HEK293 (cell line): ENCODE measurements around the gene FNDC1.

Experiments used
- REST ChIP-seq: fragments of 450-650 bp; formaldehyde crosslinking; IDR thresholded peaks from 2 replicates; pipeline ENCODE4 v1.5.1; 2016; ENCODE audit warnings: missing biosample characterization, missing genetic modification characterization
- SETDB1 ChIP-seq: IDR thresholded peaks from one replicate; pipeline ENCODE4 v1.6.1; 2017; ENCODE audit warnings: mild to moderate bottlenecking, low read length, moderate library complexity, mixed read lengths; ENCODE audit not compliant: insufficient read length
- YY1 ChIP-seq: fragments of 450-650 bp; formaldehyde crosslinking; IDR thresholded peaks from 2 replicates; pipeline ENCODE4 v1.5.1; 2018; ENCODE audit warnings: missing biosample characterization, missing genetic modification characterization
- ZBTB1 ChIP-seq: fragments of 450-650 bp; formaldehyde crosslinking; IDR thresholded peaks from 2 replicates; pipeline ENCODE4 v1.5.1; 2016; ENCODE audit warnings: missing biosample characterization, missing genetic modification characterization
- ZNF140 ChIP-seq: fragments of 450-650 bp; formaldehyde crosslinking; IDR thresholded peaks from 2 replicates; pipeline ENCODE4 v1.5.1; 2016; ENCODE audit warnings: missing biosample characterization, missing genetic modification characterization
- ZNF155 ChIP-seq: fragments of 450-650 bp; formaldehyde crosslinking; IDR thresholded peaks from 2 replicates; pipeline ENCODE4 v1.5.1; 2016; ENCODE audit warnings: missing biosample characterization, missing genetic modification characterization
- ZNF175 ChIP-seq: fragments of 450-650 bp; formaldehyde crosslinking; IDR thresholded peaks from 2 replicates; pipeline ENCODE4 v1.5.1; 2016; ENCODE audit warnings: missing biosample characterization, missing genetic modification characterization
- ZNF26 ChIP-seq: fragments of 450-650 bp; formaldehyde crosslinking; IDR thresholded peaks from 2 replicates; pipeline ENCODE4 v1.5.1; 2016; ENCODE audit warnings: missing biosample characterization, missing genetic modification characterization
- ZNF664 ChIP-seq: fragments of 450-650 bp; formaldehyde crosslinking; IDR thresholded peaks from 2 replicates; pipeline ENCODE4 v1.5.1; 2016; ENCODE audit warnings: missing biosample characterization, missing genetic modification characterization
- ZSCAN30 ChIP-seq: fragments of 450-650 bp; IDR thresholded peaks from 2 replicates; pipeline ENCODE4 v1.5.1; 2018; ENCODE audit warnings: missing biosample characterization, mild to moderate bottlenecking, missing genetic modification characterization, moderate library complexity
- TF ChIP-seq, protein P1 (sequence below): fragments of 450-650 bp; formaldehyde crosslinking; IDR thresholded peaks from 2 replicates; pipeline ENCODE4 v1.5.1; 2016; ENCODE audit warnings: missing biosample characterization, missing genetic modification characterization
- TF ChIP-seq, protein P2 (sequence below): fragments of 450-650 bp; formaldehyde crosslinking; IDR thresholded peaks from 2 replicates; pipeline ENCODE4 v1.5.1; 2016; ENCODE audit warnings: missing biosample characterization, missing genetic modification characterization, low read depth

DNA sequence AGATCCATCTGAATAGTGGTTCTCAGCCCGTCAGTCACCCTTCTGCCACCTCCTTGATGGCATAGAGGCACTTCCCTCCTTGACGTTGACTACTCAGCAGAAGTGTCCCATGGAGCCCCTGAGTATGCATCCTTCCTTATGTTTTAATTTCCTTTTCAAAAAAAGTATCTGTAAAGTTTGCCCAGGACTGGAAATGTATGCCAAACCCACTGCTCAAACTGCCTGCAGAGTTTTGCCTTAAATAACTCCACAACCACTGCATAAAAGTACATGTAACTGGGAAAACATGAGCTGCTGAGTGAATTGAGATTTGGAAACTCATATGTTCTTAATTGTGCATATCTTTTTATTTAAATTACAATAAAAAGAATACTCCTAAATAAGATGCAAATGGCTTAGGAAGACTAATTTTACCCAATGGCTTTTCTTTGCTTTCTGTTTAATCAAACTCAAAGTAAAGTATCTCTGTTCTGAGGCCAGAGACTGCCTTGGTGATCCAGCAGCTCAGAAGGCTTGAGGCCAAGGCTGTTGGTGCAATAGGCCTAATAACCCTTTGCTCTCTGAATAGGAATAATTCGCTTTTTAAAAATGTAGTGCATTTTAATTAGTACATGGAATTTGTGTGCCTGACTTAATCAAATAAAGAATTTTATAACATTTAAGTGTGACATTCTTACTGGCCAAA is 90.4 kb downstream of the FNDC1 start:
- TF ChIP-seq ZNF155 (tag by site-specific recombination) (no peak), REST (tag by site-specific recombination) (no peak), ZNF140 (no peak), ZBTB1 (tag by site-specific recombination) (no peak), ZSCAN30 (tag by site-specific recombination) (no peak), ZNF175 (tag by site-specific recombination) (no peak), SETDB1 (no peak), ZNF664 (tag by site-specific recombination) (no peak), YY1 (tag by site-specific recombination) (no peak), ZNF26 (no peak)
- TF ChIP-seq, protein P1, sequence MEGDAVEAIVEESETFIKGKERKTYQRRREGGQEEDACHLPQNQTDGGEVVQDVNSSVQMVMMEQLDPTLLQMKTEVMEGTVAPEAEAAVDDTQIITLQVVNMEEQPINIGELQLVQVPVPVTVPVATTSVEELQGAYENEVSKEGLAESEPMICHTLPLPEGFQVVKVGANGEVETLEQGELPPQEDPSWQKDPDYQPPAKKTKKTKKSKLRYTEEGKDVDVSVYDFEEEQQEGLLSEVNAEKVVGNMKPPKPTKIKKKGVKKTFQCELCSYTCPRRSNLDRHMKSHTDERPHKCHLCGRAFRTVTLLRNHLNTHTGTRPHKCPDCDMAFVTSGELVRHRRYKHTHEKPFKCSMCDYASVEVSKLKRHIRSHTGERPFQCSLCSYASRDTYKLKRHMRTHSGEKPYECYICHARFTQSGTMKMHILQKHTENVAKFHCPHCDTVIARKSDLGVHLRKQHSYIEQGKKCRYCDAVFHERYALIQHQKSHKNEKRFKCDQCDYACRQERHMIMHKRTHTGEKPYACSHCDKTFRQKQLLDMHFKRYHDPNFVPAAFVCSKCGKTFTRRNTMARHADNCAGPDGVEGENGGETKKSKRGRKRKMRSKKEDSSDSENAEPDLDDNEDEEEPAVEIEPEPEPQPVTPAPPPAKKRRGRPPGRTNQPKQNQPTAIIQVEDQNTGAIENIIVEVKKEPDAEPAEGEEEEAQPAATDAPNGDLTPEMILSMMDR (tag by site-specific recombination) = no peak
- TF ChIP-seq, protein P2, sequence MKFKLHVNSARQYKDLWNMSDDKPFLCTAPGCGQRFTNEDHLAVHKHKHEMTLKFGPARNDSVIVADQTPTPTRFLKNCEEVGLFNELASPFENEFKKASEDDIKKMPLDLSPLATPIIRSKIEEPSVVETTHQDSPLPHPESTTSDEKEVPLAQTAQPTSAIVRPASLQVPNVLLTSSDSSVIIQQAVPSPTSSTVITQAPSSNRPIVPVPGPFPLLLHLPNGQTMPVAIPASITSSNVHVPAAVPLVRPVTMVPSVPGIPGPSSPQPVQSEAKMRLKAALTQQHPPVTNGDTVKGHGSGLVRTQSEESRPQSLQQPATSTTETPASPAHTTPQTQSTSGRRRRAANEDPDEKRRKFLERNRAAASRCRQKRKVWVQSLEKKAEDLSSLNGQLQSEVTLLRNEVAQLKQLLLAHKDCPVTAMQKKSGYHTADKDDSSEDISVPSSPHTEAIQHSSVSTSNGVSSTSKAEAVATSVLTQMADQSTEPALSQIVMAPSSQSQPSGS = no peak
